DMS153 treated with DMSO at 0.1 percent for 48 hours (cell line): Measurements from ENCODE around the gene SNAPC4.
"Not testable (repeated sequence)": the region's sequence is repeated elsewhere in the genome, so short reads cannot be mapped to it uniquely, and the experiment has no call there.

Source experiments
- DNase-seq: peaks from one replicate; lab custom pipeline; 2025; ENCODE audit not compliant: unreplicated experiment; lab: John Stamatoyannopoulos, UW

SNAPC4 gene

GRCh38 chr9:136358016-136358415 lies 42.0 kb downstream of the SNAPC4 start:
- no peak for DNase-seq

GRCh38 chr9:136357202-136357725 lies 42.7 kb downstream of the SNAPC4 start:
- DNase-seq, result no peak

- DNase-seq, result no peak
These were observed 44.1 kb downstream of the SNAPC4 start for GRCh38 chr9:136355616-136356557.

- no peak for DNase-seq
These were observed 45.3 kb downstream of the SNAPC4 start for GRCh38 chr9:136354592-136355085.

GRCh38 chr9:136353757-136354488 lies 46.0 kb downstream of the SNAPC4 start:
- DNase-seq, result no peak

GRCh38 chr9:136353088-136353487 lies 46.9 kb downstream of the SNAPC4 start:
- no peak for DNase-seq

DNA sequence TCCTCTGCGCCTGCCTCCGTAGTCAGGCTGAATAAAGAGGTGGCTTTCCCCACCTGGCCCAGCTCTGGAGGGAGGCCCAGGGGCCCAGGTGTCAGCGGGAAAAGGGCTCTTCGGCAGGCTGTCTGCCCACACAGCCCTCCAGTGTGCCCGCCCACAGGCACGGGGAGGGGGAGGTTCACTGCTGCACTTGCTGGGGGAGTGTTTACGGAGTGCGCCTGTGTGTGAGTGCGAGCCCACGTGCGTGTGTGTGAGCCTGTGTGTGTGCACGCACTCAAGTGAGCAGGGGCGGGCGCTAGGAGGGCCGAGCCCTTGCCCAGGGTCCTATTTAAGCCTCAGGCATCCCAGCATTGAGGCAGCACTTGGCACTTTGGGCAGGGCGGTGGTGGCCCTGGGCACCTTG lies 47.3 kb downstream of the SNAPC4 start:
- no peak for DNase-seq

DNA sequence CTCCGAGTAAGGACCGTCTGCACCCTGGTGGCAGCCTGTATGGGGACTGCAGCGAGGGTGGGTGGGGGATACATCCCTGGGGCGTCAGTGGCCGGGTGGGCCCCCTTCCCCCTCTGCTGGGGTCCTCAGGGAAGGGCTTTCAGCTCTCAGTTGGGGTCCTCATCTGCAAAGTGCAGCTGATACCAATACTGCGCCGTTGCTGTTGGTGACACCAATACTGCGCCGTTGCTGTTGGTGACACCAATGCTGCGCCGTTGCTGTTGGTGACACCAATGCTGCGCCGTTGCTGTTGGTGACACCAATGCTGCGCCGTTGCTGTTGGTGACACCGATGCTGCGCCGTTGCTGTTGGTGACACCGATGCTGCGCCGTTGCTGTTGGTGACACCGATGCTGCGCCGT lies 48.1 kb downstream of the SNAPC4 start:
- DNase-seq, result not testable (repeated sequence)

- no peak for DNase-seq
These were observed 48.6 kb downstream of the SNAPC4 start for GRCh38 chr9:136351252-136351800.
